HG03378 (cell line): ENCODE results near the gene DVL1.

ENCODE experiments used
- ATAC-seq: cut with Tn5 transposase; IDR thresholded peaks from one replicate; pipeline ENCODE4 v1.9.1; 2021; ENCODE audit warnings: mild to moderate bottlenecking, moderate library complexity; ENCODE audit not compliant: unreplicated experiment

DVL1 gene

DNA sequence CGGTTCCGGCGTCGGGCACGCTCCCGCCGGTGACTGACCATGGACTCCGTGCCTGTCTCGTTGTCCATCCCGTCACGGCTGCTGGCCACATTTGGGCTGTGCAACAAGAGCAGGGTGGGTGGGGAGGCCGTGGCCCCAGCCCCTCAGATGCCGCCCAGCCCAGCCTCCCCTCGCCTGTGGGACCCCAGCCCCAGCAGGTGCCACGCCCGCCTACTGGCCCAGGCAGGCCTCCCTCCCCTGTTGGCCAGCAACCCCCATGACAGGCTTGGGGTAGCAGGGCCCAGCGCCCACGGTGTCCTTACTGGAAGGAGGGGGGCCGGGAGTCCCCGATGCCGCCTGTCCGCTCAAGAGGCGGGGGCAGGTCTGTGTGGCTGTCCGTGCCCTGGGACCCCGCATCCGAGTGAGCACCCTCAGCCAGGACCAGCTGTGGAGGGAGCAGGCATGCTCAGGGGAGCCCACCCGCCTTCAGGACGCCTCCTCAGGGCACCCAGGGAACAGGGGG lies 7.1 kb downstream of the DVL1 start:
- no peak for ATAC-seq

DNA sequence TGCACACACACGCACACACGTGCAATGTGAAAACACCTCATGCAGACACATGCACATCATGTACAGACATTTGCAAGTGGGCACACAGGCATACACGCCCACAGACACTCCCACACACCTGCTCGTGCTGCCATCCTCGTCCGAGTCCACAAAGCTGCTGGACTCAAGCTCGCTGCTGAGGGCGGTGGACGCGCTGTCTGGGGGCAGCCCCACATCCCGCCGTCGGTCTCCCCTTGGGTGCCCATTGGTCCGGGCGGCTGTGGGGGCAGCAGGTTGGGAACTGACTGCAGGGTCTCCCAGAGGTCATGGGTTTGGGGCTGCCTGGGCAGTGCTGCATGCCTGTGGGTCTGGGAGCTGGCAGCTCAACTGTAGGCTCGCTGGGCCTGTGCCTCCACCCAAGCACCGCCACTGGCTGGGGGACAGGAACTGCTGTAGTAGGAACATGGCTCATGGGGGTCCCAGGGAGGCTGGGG lies 7.6 kb downstream of the DVL1 start:
- ATAC-seq: no peak

DNA sequence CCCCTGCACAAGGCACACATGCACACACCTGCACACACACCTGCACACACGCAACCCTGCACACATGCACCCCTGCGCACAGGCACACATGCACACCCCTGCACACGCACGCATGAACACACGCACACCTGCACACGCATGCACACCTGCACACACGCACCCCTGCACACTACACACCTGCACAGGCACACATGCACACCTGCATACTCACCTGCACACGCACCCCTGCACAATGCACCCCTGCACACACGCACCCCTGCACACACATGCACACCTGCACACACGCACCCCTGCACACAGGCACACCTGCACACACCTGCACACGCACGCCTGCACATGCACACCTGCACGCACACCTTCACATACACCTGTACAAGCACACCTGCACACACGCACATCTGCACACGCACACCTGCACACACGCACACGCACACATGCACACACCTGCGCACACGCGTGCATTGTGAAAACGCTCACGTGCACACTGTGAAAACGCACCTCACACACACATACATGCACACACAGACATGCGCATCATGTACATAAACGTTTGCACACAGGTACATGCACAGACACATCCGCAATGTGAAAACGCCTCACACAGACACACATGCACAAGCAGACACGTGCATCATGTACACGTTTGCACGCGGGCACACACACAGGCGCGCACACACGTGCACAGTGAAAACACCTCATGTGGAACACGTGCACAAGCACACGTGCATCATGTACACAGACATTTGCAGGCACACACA lies 8.2 kb downstream of the DVL1 start:
- ATAC-seq: no peak

DNA sequence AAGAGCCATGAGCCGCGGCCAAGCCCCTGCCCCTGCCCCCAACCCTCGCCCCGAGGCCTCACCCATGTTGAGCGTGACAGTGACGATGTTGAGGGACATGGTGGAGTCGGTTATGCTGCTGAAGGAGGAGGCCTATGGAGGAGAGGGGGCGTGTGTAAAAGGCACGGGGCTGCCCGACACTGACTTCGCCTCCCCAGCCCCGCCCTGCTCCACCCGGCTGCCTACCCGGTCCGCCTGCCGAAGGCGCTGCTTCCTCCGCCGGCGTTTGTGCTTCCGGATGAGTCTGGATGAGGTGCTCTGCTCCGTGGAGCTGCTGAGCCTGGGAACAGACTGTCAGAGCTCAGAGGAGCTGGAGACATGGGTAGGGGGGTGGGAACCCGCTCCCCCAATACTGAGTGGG lies 9.0 kb downstream of the DVL1 start:
- ATAC-seq: no peak

DNA sequence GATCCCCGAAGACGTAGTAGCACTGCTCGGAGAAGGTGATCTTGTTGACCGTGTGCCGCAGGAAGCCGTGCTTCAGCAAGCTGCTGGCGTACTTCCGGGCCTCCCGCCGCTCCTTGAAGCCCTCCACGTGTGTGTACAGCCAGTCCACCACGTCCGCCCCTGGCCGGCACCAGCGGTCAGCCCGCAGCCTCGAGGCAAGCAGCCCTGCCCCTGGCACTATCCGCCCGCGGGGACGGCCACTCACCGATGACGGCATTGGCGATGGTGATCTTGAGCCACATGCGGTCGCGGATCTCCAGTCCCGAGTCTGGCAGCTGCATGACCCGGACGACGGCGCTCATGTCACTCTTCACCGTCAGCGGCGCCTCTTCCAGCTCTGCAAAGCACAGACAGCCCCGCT lies 10.9 kb downstream of the DVL1 start:
- no peak for ATAC-seq

GRCh38 chr1:1337793-1338147 lies 11.4 kb downstream of the DVL1 start:
- ATAC-seq: no peak

DNA sequence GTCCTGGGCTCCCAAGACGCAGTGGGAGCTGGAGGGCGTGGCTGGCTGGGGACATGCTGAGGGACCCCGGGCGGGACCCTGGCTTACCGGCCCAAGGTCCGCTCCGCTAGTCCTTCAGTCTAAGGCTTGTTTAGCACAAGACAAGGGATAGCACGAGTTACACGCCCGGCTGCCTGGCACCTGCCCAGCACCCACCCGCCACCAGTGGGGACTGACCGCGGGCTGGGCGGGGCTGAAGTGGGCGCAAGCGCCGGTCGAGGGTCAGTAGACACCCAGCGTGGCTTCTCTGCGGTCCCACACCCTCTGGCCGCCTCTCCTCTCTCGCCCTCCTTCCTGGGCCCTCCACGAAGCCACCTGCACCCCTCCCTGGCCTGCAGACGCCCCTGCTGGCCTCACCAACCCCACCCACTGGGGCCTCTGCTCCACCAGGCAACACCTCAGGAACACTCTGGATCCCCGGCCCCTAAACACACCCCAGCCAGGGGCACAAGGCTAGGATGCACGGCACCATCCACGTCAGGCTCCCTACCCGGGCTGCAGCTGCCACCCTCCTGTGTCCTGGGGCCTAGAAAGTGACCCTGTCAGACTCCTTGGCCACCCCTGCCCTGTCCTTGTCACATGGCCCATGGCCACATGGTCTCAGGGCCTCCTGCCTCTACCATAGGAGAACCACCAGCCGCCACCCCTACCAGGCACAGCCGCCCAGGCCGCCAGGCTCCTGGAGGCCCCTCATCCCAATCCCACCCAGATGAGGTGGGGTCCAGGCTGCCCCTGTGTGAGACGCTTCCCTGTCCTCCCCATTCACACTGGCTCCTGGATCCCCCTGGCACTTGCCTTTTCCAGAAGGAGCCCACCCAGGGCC lies 12.1 kb downstream of the DVL1 start:
- ATAC-seq: no peak

DNA sequence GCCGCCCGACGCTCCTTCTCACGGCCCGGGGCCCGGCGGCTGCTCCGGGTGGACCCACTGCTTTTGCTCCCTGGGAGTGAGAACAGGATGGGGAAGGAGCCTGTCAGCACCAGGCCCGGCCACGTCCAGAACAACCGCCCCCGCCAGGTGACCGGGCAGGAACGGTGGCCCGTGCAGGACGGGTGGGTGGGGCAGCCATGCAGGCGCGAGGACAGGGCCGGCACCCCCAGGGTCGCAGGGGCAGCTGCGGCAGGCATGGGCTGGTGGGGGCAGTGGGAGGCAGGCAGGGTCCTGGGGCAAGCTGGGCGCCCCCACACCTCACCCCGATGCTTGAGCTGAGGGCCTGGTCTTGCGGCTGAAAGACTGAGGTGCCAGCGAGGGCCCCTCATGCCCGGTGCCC lies 12.8 kb downstream of the DVL1 start:
- ATAC-seq: no peak

DNA sequence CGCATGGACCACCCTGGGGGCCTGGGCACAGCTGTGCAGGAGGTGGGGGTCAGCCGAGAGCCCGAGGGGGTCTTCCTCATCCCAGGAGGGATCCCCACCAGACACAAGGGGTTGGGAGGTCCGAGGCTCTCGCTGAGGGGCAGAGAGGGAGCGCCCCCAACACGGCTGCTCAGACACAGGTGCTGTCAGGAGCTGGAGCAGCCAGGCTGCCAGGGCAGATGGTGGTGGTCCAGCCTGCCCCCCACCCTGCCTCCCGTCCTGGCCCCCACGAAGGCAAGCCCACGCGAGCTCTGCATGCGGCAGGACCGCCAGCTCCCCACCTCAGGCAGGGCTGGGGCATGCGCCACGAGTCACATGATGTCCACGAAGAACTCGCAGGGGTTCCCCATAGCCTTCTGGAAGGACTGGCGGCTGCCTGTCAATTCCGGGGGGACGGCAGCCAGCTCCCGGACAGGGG lies 13.4 kb downstream of the DVL1 start:
- no peak for ATAC-seq

DNA sequence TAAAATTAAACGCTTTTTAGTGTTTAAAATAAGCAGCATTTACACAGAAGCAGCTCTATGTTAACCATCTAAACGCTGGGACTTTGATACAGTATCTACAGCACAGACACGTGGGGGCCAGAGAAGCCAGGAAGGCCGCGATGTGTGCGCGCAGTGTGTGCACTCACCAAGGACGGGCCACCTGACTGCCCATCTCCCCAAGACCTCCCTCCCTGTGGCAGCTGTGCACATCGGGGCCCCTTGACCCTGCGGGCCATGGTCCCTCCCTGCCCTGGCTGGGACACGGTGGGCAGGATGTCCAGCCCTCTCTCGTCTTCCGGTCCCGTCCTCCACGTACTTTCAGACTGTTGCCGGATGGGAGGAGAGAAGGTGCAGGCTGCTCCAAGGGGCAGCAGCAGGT lies 13.9 kb downstream of the DVL1 start:
- no peak for ATAC-seq

GRCh38 chr1:1334835-1335234 lies 14.4 kb downstream of the DVL1 start:
- ATAC-seq: no peak

DNA sequence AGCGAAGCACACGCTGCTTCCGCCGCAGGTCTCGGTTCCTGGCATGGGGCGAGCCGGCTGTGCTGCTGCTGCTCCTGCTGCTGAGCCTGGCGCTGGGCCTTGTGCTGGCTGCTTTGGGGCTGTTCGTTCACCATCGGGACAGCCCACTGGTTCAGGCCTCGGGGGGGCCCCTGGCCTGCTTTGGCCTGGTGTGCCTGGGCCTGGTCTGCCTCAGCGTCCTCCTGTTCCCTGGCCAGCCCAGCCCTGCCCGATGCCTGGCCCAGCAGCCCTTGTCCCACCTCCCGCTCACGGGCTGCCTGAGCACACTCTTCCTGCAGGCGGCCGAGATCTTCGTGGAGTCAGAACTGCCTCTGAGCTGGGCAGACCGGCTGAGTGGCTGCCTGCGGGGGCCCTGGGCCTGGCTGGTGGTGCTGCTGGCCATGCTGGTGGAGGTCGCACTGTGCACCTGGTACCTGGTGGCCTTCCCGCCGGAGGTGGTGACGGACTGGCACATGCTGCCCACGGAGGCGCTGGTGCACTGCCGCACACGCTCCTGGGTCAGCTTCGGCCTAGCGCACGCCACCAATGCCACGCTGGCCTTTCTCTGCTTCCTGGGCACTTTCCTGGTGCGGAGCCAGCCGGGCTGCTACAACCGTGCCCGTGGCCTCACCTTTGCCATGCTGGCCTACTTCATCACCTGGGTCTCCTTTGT lies 15.5 kb downstream of the DVL1 start:
- ATAC-seq: no peak

DNA sequence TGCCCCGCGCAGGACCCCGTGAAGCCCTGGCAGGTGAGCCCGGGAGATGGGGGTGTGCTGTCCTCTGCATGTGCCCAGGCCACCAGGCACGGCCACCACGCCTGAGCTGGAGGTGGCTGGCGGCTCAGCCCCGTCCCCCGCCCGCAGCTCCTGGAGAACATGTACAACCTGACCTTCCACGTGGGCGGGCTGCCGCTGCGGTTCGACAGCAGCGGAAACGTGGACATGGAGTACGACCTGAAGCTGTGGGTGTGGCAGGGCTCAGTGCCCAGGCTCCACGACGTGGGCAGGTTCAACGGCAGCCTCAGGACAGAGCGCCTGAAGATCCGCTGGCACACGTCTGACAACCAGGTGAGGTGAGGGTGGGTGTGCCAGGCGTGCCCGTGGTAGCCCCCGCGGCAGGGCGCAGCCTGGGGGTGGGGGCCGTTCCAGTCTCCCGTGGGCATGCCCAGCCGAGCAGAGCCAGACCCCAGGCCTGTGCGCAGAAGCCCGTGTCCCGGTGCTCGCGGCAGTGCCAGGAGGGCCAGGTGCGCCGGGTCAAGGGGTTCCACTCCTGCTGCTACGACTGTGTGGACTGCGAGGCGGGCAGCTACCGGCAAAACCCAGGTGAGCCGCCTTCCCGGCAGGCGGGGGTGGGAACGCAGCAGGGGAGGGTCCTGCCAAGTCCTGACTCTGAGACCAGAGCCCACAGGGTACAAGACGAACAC lies 16.3 kb downstream of the DVL1 start:
- ATAC-seq: no peak

DNA sequence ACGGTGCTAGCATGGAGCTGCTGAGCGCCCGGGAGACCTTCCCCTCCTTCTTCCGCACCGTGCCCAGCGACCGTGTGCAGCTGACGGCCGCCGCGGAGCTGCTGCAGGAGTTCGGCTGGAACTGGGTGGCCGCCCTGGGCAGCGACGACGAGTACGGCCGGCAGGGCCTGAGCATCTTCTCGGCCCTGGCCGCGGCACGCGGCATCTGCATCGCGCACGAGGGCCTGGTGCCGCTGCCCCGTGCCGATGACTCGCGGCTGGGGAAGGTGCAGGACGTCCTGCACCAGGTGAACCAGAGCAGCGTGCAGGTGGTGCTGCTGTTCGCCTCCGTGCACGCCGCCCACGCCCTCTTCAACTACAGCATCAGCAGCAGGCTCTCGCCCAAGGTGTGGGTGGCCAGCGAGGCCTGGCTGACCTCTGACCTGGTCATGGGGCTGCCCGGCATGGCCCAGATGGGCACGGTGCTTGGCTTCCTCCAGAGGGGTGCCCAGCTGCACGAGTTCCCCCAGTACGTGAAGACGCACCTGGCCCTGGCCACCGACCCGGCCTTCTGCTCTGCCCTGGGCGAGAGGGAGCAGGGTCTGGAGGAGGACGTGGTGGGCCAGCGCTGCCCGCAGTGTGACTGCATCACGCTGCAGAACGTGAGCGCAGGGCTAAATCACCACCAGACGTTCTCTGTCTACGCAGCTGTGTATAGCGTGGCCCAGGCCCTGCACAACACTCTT lies 17.0 kb downstream of the DVL1 start:
- no peak for ATAC-seq

DNA sequence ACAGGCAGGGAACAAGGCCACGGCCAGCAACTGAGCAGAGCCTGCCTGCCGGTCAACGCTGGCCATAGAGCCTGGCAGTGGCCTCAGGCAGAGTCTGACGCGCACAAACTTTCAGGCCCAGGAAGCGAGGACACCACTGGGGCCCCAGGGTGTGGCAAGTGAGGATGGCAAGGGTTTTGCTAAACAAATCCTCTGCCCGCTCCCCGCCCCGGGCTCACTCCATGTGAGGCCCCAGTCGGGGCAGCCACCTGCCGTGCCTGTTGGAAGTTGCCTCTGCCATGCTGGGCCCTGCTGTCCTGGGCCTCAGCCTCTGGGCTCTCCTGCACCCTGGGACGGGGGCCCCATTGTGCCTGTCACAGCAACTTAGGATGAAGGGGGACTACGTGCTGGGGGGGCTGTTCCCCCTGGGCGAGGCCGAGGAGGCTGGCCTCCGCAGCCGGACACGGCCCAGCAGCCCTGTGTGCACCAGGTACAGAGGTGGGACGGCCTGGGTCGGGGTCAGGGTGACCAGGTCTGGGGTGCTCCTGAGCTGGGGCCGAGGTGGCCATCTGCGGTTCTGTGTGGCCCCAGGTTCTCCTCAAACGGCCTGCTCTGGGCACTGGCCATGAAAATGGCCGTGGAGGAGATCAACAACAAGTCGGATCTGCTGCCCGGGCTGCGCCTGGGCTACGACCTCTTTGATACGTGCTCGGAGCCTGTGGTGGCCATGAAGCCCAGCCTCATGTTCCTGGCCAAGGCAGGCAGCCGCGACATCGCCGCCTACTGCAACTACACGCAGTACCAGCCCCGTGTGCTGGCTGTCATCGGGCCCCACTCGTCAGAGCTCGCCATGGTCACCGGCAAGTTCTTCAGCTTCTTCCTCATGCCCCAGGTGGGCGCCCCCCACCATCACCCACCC lies 17.9 kb downstream of the DVL1 start, which contains the start of gene TAS1R3:
TAS1R3 (plus strand) TSS at position 213 of the 898 bp plus-strand sequence; CDS start at position 279, 66 bp downstream.
- no peak for ATAC-seq

DNA sequence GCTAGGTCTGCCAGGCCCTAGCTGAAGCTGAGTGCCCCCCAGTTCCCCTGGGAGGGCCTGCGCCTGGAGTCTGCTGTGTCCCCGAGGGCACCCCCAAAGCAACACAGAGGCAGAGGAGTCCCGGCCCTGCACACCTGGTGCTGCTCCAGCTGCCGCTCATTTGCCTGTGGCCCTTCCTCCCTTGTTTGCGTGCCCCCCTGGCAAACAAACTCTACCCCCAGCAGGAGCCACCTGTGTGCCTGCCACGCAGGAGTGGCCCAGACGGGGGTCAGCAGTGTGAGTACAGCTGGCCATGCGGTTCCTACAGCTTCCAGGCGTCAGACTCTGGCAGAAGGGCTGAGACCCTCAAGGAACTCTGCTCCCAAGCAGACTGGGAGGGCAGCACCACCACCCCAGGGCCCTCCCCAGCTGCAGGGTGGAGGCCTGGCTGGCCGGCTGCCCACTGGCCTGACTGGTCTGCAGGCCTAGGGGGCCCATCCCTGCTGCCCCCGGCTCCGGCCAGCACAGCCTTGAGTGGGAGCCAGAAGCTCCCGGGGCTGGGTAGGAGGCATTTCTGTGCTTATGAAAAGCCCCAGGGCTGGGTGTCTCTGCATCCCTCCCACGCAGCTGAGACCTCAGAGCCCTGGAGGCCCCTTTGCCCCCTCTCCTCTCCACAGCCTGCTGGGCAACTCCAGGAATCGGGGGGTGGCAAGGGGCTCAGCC lies 18.7 kb downstream of the DVL1 start:
- ATAC-seq: no peak

- ATAC-seq: no peak
Observed at GRCh38 chr1:1329304-1330210, 19.7 kb downstream of the DVL1 start.
